Aortic smooth muscle cell (primary cell): Measurements from ENCODE around the gene DHRS7B. TPM values are rescaled to one million over a fixed set of nuclear protein-coding genes. Genes with fewer than 3 reads are reported as not detected.

Experiments used
- total RNA-seq: library from RNA; depleted of rRNA; stranded (reverse); fragments of >200 nt; gene quantifications from 2 replicates; pipeline ENCODE4 v1.2.3, GENCODE V29; 2014

Gene DHRS7B
- 20.0 and 24.7 TPM in 2 replicates for total RNA-seq

GRCh38 chr17:21126645-21127508 lies at the start of gene DHRS7B:
DHRS7B (plus strand) TSS chr17:21126964; CDS start chr17:21126972, 8 bp downstream.

GRCh38 chr17:21214015-21214776 lies 87.4 kb downstream of the DHRS7B start, which contains the start of gene TMEM11:
TMEM11 (minus strand) TSS chr17:21214161; CDS start chr17:21214152, 9 bp downstream.

Other genes with a start within 250 kb of the DHRS7B start
- gene USP22, start 84.0 kb upstream of the DHRS7B start, total RNA-seq = 229 and 263 TPM in 2 replicates
- 11.7 and 16.2 TPM in 2 replicates for gene TMEM11, start 87.2 kb downstream of the DHRS7B start, total RNA-seq
- 1.6 and 3.1 TPM in 2 replicates for gene NATD1, start 126.4 kb downstream of the DHRS7B start, total RNA-seq
- gene MAP2K3, start 157.7 kb downstream of the DHRS7B start, total RNA-seq = 18.9 and 26.5 TPM in 2 replicates
- gene KCNJ12, start 249.4 kb downstream of the DHRS7B start, total RNA-seq = 0.19 and 0.26 TPM in 2 replicates